Activated naive CD4-positive, alpha-beta T cell treated with anti-CD3 and anti-CD28 coated beads, Interleukin-2, amount 50 U/mL, for 72 hours (primary cell): ENCODE data around the gene SLC10A3. TPM values are rescaled to one million over a fixed set of nuclear protein-coding genes. Genes with fewer than 3 reads are reported as not detected.
A peak's percentile ranks its signal among the peaks of the same experiment; 100 is the strongest.

Source experiments
- ATAC-seq, 2 donors: fragments of 150-1000 bp; cut with Tn5 transposase; 2 replicates each; pipeline ENCODE4 v1.10.0; 2021; ENCODE audit warnings: mild to moderate bottlenecking in 2 of 2, moderate library complexity in 2 of 2
- DNase-seq, 2 donors: peaks; one replicate each; pipeline ENCODE4 v3.0.0; 2021 to 2022; ENCODE audit warnings: low spot score in 2 of 2
- H3K27ac Mint-ChIP-seq, 2 donors: one replicate each; pipeline ENCODE4 v1.8.0; 2022; ENCODE audit warnings: mild to moderate bottlenecking in 2 of 2, mixed read lengths in 2 of 2
- H3K36me3 Mint-ChIP-seq, 2 donors: one replicate each; pipeline ENCODE4 v1.8.0; 2022; ENCODE audit warnings: mixed read lengths in 2 of 2
- H3K9me3 Mint-ChIP-seq, 2 donors: one replicate each; pipeline ENCODE4 v1.8.0; 2022; ENCODE audit warnings: mixed read lengths in 2 of 2
- total RNA-seq, 2 donors: library from RNA; stranded (reverse); gene quantifications; one replicate each; pipeline ENCODE4 v1.2.3, GENCODE V29; 2022

SLC10A3 gene
- total RNA-seq, 2 donors from 2014 or later, result 9.8 to 15.6 TPM

GRCh38 chrX:154476821-154477220, 13.6 kb downstream of the SLC10A3 start:
- no peak for ATAC-seq
- Mint-ChIP-seq H3K9me3 (no peaks in the 10 kb centered on the region), H3K27ac (no peak overlapping the region), H3K36me3 (no peaks in the 10 kb centered on the region)
- DNase-seq, result no peak

GRCh38 chrX:154473683-154474082, 16.7 kb downstream of the SLC10A3 start:
- no peaks in the 10 kb centered on the region for H3K36me3 Mint-ChIP-seq
- no peaks in the 10 kb centered on the region for H3K9me3 Mint-ChIP-seq
- no peak overlapping the region for H3K27ac Mint-ChIP-seq
- ATAC-seq, result no peak
- DNase-seq, result no peak

GRCh38 chrX:154472685-154473632, 17.5 kb downstream of the SLC10A3 start:
- Mint-ChIP-seq H3K27ac (no peak overlapping the region), H3K9me3 (no peaks in the 10 kb centered on the region), H3K36me3 (no peaks in the 10 kb centered on the region)
- DNase-seq (no peak), ATAC-seq (peak in 1 of 2 donors; percentile 13)

- Mint-ChIP-seq H3K9me3 (no peaks in the 10 kb centered on the region), H3K27ac (no peak overlapping the region), H3K36me3 (no peaks in the 10 kb centered on the region)
- ATAC-seq (no peak), DNase-seq (no peak)
These were observed 18.4 kb downstream of the SLC10A3 start for GRCh38 chrX:154471839-154472684.

GRCh38 chrX:154470914-154471568, 19.4 kb downstream of the SLC10A3 start:
- ATAC-seq (no peak), DNase-seq (no peak)
- H3K36me3 Mint-ChIP-seq, result no peaks in the 10 kb centered on the region

GRCh38 chrX:154470434-154470833, 20.0 kb downstream of the SLC10A3 start:
- Mint-ChIP-seq H3K36me3 (no peaks in the 10 kb centered on the region), H3K27ac (no peak overlapping the region), H3K9me3 (no peaks in the 10 kb centered on the region)
- no peak for ATAC-seq
- no peak for DNase-seq

More at GRCh38 chrX:154470914-154471568, 19.4 kb downstream of the SLC10A3 start:
- no peak overlapping the region for H3K27ac Mint-ChIP-seq
- no peaks in the 10 kb centered on the region for H3K9me3 Mint-ChIP-seq

- no peak overlapping the region for H3K27ac Mint-ChIP-seq
- no peaks in the 10 kb centered on the region for H3K36me3 Mint-ChIP-seq
- DNase-seq (no peak), ATAC-seq (no peak)
- no peaks in the 10 kb centered on the region for H3K9me3 Mint-ChIP-seq
These were observed 20.5 kb downstream of the SLC10A3 start for GRCh38 chrX:154469880-154470279.

- Mint-ChIP-seq H3K36me3 (no peaks in the 10 kb centered on the region), H3K27ac (no peak overlapping the region)
These were observed 21.3 kb downstream of the SLC10A3 start for GRCh38 chrX:154469114-154469513.

GRCh38 chrX:154468217-154468616, 22.2 kb downstream of the SLC10A3 start:
- ATAC-seq, result no peak
- H3K27ac Mint-ChIP-seq, result no peak overlapping the region
- DNase-seq, result no peak
- no peaks in the 10 kb centered on the region for H3K9me3 Mint-ChIP-seq
- no peaks in the 10 kb centered on the region for H3K36me3 Mint-ChIP-seq

More at GRCh38 chrX:154469114-154469513, 21.3 kb downstream of the SLC10A3 start:
- DNase-seq, result no peak
- no peak for ATAC-seq
- H3K9me3 Mint-ChIP-seq, result no peaks in the 10 kb centered on the region

GRCh38 chrX:154467556-154467955, 22.9 kb downstream of the SLC10A3 start:
- Mint-ChIP-seq H3K9me3 (no peaks in the 10 kb centered on the region), H3K27ac (no peak overlapping the region), H3K36me3 (no peaks in the 10 kb centered on the region)
- no peak for DNase-seq
- no peak for ATAC-seq

GRCh38 chrX:154466907-154467306, 23.5 kb downstream of the SLC10A3 start:
- Mint-ChIP-seq H3K9me3 (no peaks in the 10 kb centered on the region), H3K36me3 (no peaks in the 10 kb centered on the region), H3K27ac (no peak overlapping the region)
- no peak for DNase-seq
- ATAC-seq, result no peak

GRCh38 chrX:154466036-154466435, 24.4 kb downstream of the SLC10A3 start:
- H3K27ac Mint-ChIP-seq, result no peak overlapping the region

GRCh38 chrX:154465601-154466000, 24.8 kb downstream of the SLC10A3 start:
- ATAC-seq, result no peak
- Mint-ChIP-seq H3K9me3 (no peaks in the 10 kb centered on the region), H3K27ac (no peak overlapping the region), H3K36me3 (no peaks in the 10 kb centered on the region)
- DNase-seq, result no peak

More at GRCh38 chrX:154466036-154466435, 24.4 kb downstream of the SLC10A3 start:
- DNase-seq (no peak), ATAC-seq (no peak)
- no peaks in the 10 kb centered on the region for H3K36me3 Mint-ChIP-seq
- no peaks in the 10 kb centered on the region for H3K9me3 Mint-ChIP-seq

- ATAC-seq (no peak), DNase-seq (no peak)
- Mint-ChIP-seq H3K27ac (no peak overlapping the region), H3K9me3 (no peaks in the 10 kb centered on the region), H3K36me3 (no peaks in the 10 kb centered on the region)
These were observed 25.5 kb downstream of the SLC10A3 start for GRCh38 chrX:154464806-154465365.

GRCh38 chrX:154463611-154464220, 26.7 kb downstream of the SLC10A3 start:
- Mint-ChIP-seq H3K36me3 (no peaks in the 10 kb centered on the region), H3K27ac (no peak overlapping the region), H3K9me3 (no peaks in the 10 kb centered on the region)
- no peak for DNase-seq
- no peak for ATAC-seq

GRCh38 chrX:154462396-154462795, 28.0 kb downstream of the SLC10A3 start:
- no peak overlapping the region for H3K27ac Mint-ChIP-seq
- DNase-seq, result no peak
- peaks cover 2 to 3% of the 10 kb centered on the region in 2 donors for H3K36me3 Mint-ChIP-seq
- ATAC-seq, result no peak
- H3K9me3 Mint-ChIP-seq, result no peaks in the 10 kb centered on the region
